ENCODE results near the gene NMT1. TPM values are rescaled to one million over a fixed set of nuclear protein-coding genes. Genes with fewer than 3 reads are reported as not detected.

NMT1 gene
- total RNA-seq, 4 donors from 2014 or later: 64.7 to 99.8 (median 80.6) TPM

DNA sequence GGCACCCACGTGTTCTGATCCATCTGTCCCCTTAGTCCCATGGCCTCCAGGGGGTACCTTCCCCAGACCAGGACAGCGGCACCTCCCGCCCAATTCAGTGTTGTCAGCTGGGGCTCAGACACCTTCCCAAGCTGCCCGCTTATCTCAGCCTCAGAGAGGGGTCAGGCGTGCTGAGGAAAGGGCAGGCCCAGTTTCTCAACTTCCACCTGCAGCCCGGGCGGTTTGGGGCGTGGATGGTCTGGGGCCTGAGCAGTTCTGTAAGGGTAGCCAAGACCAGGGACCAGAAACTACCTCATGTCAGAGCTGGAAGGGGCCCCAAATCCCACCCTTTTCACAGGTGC lies 66.1 kb downstream of the NMT1 start:
- TF ChIP-seq, protein P1, sequence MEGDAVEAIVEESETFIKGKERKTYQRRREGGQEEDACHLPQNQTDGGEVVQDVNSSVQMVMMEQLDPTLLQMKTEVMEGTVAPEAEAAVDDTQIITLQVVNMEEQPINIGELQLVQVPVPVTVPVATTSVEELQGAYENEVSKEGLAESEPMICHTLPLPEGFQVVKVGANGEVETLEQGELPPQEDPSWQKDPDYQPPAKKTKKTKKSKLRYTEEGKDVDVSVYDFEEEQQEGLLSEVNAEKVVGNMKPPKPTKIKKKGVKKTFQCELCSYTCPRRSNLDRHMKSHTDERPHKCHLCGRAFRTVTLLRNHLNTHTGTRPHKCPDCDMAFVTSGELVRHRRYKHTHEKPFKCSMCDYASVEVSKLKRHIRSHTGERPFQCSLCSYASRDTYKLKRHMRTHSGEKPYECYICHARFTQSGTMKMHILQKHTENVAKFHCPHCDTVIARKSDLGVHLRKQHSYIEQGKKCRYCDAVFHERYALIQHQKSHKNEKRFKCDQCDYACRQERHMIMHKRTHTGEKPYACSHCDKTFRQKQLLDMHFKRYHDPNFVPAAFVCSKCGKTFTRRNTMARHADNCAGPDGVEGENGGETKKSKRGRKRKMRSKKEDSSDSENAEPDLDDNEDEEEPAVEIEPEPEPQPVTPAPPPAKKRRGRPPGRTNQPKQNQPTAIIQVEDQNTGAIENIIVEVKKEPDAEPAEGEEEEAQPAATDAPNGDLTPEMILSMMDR (IDR thresholded peaks at IDR 0.05; ENCODE audit: low read depth): no peak

DNA sequence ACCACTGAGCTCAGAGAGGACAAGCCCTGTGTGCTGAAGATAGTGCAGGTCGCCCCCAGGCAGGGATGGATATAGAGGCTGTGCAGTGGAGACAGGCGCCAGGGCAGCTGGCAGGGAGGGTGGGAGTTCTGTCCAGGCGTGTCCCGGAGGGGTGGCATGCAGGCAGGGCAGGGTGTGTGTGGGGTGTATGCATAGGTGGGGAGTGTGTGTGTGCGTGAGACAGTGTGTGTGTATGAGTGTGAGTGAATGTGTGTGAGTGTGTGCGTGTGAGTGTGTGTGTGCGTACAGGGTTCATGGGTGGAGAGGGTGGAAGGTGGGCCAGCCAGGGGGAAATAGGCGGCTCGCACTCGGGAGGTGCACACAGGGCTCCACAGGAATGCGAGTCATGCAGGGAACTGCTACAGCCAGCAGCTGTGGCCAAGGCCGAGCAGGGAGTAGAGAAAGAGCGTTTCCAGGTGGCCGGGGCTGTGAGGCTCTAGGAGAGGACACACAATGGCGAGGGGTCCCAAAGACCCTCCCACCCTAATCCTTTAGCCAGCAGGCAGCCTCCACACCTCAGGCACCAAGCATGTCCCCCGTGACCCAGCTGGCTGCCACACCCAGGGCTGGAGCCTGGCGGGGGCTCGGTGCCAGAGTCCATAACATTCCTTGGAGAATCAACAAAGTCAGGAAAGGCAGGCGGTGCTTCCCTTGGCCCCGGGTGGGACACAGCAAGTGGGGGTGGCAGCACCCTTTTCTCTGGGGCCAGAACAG lies 66.6 kb downstream of the NMT1 start:
- TF ChIP-seq, protein P1 (IDR thresholded peaks at IDR 0.05; ENCODE audit: low read depth): no peak

DNA sequence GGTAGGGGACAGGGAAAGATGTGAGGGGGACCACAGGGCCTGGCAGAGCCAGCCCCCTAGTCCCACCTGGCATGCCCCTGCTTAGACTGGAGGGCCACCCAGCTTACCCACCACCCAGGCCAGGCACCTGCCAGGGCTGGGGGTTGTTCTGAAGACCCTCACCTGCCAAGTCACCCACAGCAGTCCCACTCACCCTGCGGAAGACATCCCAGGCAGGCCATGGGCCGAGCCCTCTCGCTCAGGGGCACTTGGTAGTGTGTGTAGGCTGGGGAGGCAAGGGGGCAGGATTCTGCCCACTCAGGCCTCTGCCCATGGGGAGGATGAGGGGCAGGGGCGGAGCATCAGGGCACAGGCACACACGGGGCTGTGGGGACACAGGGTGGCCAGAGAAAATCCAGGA lies 67.2 kb downstream of the NMT1 start:
- TF ChIP-seq, protein P1 (IDR thresholded peaks at IDR 0.05; ENCODE audit: low read depth): no peak

DNA sequence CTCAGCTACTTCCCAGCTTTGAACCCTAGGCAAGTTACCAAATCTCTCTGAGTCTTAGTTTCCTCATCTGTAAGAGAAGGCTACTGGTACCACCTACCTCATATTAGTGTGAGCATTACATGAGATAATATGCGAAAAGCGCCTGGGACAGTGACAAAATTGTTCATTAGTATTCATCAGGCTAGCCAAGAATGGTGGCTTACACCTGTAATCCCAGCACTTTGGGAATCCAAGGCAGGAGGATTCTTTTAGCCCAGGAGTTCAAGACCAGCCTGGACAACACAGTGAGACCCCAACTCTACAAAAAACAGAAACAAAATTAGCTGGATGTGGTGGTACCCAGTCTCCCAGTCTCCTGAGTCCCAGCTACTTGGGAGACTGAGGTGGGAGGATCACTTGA lies 67.9 kb downstream of the NMT1 start:
- TF ChIP-seq, protein P1 (IDR thresholded peaks at IDR 0.05; ENCODE audit: low read depth): no peak

DNA sequence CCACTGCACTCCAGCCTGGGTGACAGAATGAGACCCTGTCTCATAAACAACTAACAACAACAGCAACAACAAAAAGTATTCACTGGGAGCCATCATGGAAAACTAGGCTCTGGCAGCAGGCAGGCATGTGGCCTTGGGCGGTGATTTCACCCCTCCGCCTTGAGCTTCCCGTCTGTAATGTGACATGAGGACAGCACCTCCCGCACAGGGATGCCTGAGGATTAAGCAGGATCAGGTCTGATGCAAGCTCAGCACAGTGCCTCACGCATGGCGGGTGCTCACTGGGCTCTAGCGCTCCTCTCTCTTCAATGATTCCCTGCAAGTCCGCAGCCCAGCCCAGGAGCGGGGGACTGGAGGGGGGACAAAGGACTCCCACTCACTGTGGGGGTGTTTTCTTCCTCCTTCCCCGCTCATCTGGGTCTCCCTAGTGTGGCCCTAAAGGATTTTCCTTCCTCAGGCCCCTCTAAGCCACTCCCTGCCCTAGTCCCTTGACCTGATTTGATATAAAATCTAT lies 68.4 kb downstream of the NMT1 start:
- TF ChIP-seq, protein P1 (IDR thresholded peaks at IDR 0.05; ENCODE audit: low read depth): no peak

DNA sequence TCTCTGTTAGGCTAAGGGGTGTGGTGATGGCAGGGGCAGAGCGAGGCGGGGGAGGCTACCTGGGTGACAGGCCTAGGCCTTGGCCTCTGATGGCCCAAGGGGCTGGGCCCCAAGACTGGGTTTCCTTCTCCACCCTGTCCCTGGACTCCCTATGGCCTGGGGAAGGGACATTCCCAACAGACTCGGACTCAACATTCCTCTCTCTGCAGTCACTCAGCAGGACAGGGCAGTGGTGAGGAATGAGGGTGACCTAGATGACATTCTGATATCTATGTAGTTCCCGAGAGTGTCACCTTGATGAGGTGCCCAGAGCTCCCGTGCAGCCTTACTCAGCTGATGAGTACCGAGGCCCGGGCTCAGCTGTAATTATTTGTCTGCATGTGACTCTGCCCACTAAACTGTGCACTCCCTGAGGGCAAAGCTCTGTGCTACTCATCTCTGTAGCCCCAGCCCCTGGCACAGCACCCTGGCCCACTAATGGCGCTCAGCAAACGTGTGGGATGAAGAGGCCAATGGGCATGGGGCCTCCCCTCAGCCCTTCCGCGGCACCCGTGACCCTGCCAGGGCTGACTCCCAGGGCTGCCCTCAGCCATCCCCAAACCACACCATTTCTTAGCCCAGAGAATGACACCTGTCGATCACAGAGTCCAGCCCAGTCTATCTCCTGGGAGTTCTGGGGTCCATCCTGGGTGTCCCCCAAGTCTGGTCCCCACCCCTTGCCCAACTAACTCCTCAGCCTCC lies 69.0 kb downstream of the NMT1 start:
- TF ChIP-seq, protein P1 (IDR thresholded peaks at IDR 0.05; ENCODE audit: low read depth): no peak

Measured in subcutaneous adipose tissue (tissue), 4 donors.